ENCODE results near the gene LIMD2.

- TF ChIP-seq, protein P1, sequence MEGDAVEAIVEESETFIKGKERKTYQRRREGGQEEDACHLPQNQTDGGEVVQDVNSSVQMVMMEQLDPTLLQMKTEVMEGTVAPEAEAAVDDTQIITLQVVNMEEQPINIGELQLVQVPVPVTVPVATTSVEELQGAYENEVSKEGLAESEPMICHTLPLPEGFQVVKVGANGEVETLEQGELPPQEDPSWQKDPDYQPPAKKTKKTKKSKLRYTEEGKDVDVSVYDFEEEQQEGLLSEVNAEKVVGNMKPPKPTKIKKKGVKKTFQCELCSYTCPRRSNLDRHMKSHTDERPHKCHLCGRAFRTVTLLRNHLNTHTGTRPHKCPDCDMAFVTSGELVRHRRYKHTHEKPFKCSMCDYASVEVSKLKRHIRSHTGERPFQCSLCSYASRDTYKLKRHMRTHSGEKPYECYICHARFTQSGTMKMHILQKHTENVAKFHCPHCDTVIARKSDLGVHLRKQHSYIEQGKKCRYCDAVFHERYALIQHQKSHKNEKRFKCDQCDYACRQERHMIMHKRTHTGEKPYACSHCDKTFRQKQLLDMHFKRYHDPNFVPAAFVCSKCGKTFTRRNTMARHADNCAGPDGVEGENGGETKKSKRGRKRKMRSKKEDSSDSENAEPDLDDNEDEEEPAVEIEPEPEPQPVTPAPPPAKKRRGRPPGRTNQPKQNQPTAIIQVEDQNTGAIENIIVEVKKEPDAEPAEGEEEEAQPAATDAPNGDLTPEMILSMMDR (IDR thresholded peaks at IDR 0.05; ENCODE audit: low read length) = no peak
- no peak for TF ChIP-seq EZH2 (optimal IDR thresholded peaks at IDR 0.05; ENCODE audit: low read depth, low read length)
- TF ChIP-seq EZH2phosphoT487 (IDR thresholded peaks at IDR 0.05; ENCODE audit: low read length) = no peak
Measured at GRCh38 chr17:63735691-63736090, 35.8 kb upstream of the LIMD2 start.
